ENCODE data around the gene SCP2. TPM values are rescaled to one million over a fixed set of nuclear protein-coding genes. Genes with fewer than 3 reads are reported as not detected.

The SCP2 gene
- total RNA-seq, 1 experiment from 2014 or later = 97.5 TPM

DNA sequence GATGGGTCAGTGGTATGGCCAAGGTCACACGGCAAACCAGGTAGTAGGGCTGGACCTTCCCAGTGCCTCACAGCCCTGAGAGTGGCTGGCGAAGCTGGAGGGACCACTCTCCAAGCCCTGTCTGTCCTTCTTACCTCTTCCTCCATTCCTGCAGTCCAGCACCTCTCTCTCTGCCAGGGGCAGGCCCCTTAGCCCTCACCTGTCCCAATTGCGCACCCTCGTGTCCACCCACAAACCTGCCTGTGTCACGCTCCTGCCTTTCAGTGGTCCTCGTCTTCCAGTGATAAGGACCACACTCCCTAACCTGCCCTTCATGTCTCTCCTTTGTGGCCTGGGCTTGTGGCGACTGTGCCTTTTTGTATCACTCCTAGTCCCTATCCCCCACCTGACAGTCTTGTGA lies 138.3 kb downstream of the SCP2 start:
- intact Hi-C loops (cut with micrococcal nuclease) = no loop called here
- Histone ChIP-seq H3K27ac (ENCODE audit: low read length) (no peak overlapping the region), H3F3A (ENCODE audit: low read length, unreplicated experiment) (no peaks in the 10 kb centered on the region), H3K27me3 (ENCODE audit: low read length) (no peaks in the 10 kb centered on the region), H4K20me1 (ENCODE audit: low read length) (no peaks in the 10 kb centered on the region), H3K9me3 (ENCODE audit: low read length) (no peaks in the 10 kb centered on the region), H2AFZ (ENCODE audit: low read length) (no peak overlapping the region), H3K4me1 (ENCODE audit: insufficient read depth, low read length) (no peaks in the 10 kb centered on the region), H3K9ac (ENCODE audit: low read length) (no peak overlapping the region), H3K4me2 (ENCODE audit: low read length) (no peak overlapping the region), H3K9me2 (replicated peaks; ENCODE audit: low read length) (no peaks in the 10 kb centered on the region), H3K4me3 (ENCODE audit: low read length) (no peak overlapping the region), H3K36me3 (ENCODE audit: low read depth, low read length) (no peaks in the 10 kb centered on the region), H3K79me2 (ENCODE audit: low read length) (no peaks in the 10 kb centered on the region)
- POLR2A ChIA-PET (ENCODE audit: unreplicated experiment) = no interaction called here
- BruUV-seq (replicated peaks) = no TSS peak
- DNase-seq (no peak), ATAC-seq (no peak)
- CTCF ChIA-PET = no interaction called here
- no peak for TF ChIP-seq EZH2phosphoT487 (IDR thresholded peaks at IDR 0.05; ENCODE audit: borderline replicate concordance, low read length)
- TF ChIP-seq EZH2 (IDR thresholded peaks at IDR 0.05; ENCODE audit: low read length, unreplicated experiment) = no peak
- TF ChIP-seq, protein P1, sequence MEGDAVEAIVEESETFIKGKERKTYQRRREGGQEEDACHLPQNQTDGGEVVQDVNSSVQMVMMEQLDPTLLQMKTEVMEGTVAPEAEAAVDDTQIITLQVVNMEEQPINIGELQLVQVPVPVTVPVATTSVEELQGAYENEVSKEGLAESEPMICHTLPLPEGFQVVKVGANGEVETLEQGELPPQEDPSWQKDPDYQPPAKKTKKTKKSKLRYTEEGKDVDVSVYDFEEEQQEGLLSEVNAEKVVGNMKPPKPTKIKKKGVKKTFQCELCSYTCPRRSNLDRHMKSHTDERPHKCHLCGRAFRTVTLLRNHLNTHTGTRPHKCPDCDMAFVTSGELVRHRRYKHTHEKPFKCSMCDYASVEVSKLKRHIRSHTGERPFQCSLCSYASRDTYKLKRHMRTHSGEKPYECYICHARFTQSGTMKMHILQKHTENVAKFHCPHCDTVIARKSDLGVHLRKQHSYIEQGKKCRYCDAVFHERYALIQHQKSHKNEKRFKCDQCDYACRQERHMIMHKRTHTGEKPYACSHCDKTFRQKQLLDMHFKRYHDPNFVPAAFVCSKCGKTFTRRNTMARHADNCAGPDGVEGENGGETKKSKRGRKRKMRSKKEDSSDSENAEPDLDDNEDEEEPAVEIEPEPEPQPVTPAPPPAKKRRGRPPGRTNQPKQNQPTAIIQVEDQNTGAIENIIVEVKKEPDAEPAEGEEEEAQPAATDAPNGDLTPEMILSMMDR (conservative IDR thresholded peaks at IDR 0.05; ENCODE audit: low read depth, low read length) = no peak

GRCh38 chr1:53066488-53066887 lies 139.4 kb downstream of the SCP2 start:
- H3K4me3 ChIP-seq (ENCODE audit: low read length) = no peak overlapping the region
- H3K9me2 ChIP-seq (replicated peaks; ENCODE audit: low read length) = no peaks in the 10 kb centered on the region
- CTCF ChIA-PET = no interaction called here
- H3K27ac ChIP-seq (ENCODE audit: low read length) = no peak overlapping the region
- POLR2A ChIA-PET (ENCODE audit: unreplicated experiment) = no interaction called here
- H3F3A ChIP-seq (ENCODE audit: low read length, unreplicated experiment) = no peaks in the 10 kb centered on the region
- DNase-seq (no peak), ATAC-seq (no peak)
- TF ChIP-seq, protein P1 (conservative IDR thresholded peaks at IDR 0.05; ENCODE audit: low read depth, low read length) = no peak
- TF ChIP-seq EZH2phosphoT487 (IDR thresholded peaks at IDR 0.05; ENCODE audit: borderline replicate concordance, low read length) (no peak), EZH2 (IDR thresholded peaks at IDR 0.05; ENCODE audit: low read length, unreplicated experiment) (no peak)
- no peak overlapping the region for H3K4me2 ChIP-seq (ENCODE audit: low read length)
- H3K27me3 ChIP-seq (ENCODE audit: low read length) = no peaks in the 10 kb centered on the region
- H4K20me1 ChIP-seq (ENCODE audit: low read length) = no peaks in the 10 kb centered on the region
- H3K9ac ChIP-seq (ENCODE audit: low read length) = no peak overlapping the region
- H3K4me1 ChIP-seq (ENCODE audit: insufficient read depth, low read length) = no peaks in the 10 kb centered on the region
- H3K9me3 ChIP-seq (ENCODE audit: low read length) = no peaks in the 10 kb centered on the region
- no peaks in the 10 kb centered on the region for H3K79me2 ChIP-seq (ENCODE audit: low read length)
- no peak overlapping the region for H2AFZ ChIP-seq (ENCODE audit: low read length)
- intact Hi-C loops (cut with micrococcal nuclease) = no loop called here
- no TSS peak for BruUV-seq (replicated peaks)
- H3K36me3 ChIP-seq (ENCODE audit: low read depth, low read length) = no peaks in the 10 kb centered on the region

GRCh38 chr1:53066891-53067738 lies 140.0 kb downstream of the SCP2 start:
- ATAC-seq = no peak
- Histone ChIP-seq H4K20me1 (ENCODE audit: low read length) (no peaks in the 10 kb centered on the region), H3K4me3 (ENCODE audit: low read length) (no peak overlapping the region), H3K9me2 (replicated peaks; ENCODE audit: low read length) (no peaks in the 10 kb centered on the region), H3K27me3 (ENCODE audit: low read length) (no peaks in the 10 kb centered on the region), H2AFZ (ENCODE audit: low read length) (no peak overlapping the region), H3K4me1 (ENCODE audit: insufficient read depth, low read length) (no peaks in the 10 kb centered on the region), H3K79me2 (ENCODE audit: low read length) (no peaks in the 10 kb centered on the region), H3K4me2 (ENCODE audit: low read length) (no peak overlapping the region), H3K36me3 (ENCODE audit: low read depth, low read length) (no peaks in the 10 kb centered on the region), H3K9ac (ENCODE audit: low read length) (no peak overlapping the region), H3K27ac (ENCODE audit: low read length) (no peak overlapping the region), H3F3A (ENCODE audit: low read length, unreplicated experiment) (no peaks in the 10 kb centered on the region), H3K9me3 (ENCODE audit: low read length) (no peaks in the 10 kb centered on the region)
- ChIA-PET CTCF (no interaction called here), POLR2A (ENCODE audit: unreplicated experiment) (no interaction called here)
- intact Hi-C loops (cut with micrococcal nuclease) = no loop called here
- no peak for DNase-seq
- BruUV-seq (replicated peaks) = no TSS peak
- no peak for TF ChIP-seq EZH2phosphoT487 (IDR thresholded peaks at IDR 0.05; ENCODE audit: borderline replicate concordance, low read length)
- TF ChIP-seq EZH2 (IDR thresholded peaks at IDR 0.05; ENCODE audit: low read length, unreplicated experiment) = no peak
- TF ChIP-seq, protein P1 (conservative IDR thresholded peaks at IDR 0.05; ENCODE audit: low read depth, low read length) = no peak

All from PC-3 (cell line).